HG02870 (cell line): ENCODE results near the gene RYR2.
"Not testable (repeated sequence)": the region's sequence is repeated elsewhere in the genome, so short reads cannot be mapped to it uniquely, and the experiment has no call there.

ENCODE experiments used
- ATAC-seq: cut with Tn5 transposase; IDR thresholded peaks from one replicate; pipeline ENCODE4 v1.9.1; 2021; ENCODE audit warnings: mild to moderate bottlenecking, moderate library complexity; ENCODE audit not compliant: unreplicated experiment

RYR2 gene

DNA sequence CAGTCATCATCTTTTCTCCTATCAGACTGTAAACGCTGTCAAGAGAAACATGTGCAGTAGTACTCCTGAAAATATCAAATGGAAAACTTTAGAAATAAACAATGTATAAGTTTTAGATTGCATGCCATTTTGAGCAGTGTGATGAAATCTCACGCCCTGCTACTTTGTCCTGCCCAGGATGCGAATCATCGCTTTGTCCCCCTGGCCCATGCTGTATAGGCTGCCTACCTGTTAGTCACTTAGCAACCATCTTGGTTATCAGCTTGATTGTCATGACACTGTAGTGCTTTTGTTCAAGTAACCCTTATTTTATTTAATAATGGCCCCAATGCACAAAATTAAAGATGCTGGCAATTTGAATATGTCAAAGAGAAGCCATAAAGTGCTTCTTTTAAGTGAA, 485.8 kb downstream of the RYR2 start:
- ATAC-seq = no peak

DNA sequence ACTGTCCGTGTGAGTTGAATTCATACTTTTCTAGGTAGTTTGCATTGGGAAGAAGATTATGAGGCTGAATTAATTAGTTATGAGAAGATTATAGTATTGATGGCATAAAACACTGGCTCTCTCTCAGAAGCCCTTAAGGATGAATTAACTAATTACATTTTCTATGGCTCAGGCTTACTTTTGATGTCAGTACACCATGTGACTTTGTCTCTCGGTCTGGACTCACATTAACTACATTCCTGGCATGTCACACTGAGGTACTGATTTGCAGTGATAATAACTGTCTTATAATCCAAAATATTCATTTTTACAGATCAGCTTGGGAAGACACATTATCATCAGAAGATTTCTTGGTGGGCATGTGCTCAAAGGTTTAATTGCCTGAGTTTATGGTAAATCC, 486.6 kb downstream of the RYR2 start:
- no peak for ATAC-seq

DNA sequence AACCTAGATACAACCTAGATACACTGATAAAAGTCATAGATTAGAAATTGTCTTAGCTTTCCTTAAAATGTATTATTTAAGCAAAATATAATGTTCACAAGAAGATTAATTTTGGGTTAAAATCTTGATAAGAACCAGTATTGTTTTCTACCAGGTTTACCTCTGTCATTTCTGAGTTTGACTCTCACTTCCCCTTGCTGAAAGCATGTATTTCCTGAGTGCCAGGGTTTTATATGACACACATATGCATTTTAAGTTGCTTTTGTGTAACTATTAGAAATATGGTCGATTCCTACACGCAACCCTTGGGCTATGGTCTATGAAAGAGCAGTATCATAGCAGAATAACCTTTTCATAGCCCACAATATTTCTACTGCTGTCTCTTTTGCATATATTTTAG, 497.1 kb downstream of the RYR2 start:
- no peak for ATAC-seq

DNA sequence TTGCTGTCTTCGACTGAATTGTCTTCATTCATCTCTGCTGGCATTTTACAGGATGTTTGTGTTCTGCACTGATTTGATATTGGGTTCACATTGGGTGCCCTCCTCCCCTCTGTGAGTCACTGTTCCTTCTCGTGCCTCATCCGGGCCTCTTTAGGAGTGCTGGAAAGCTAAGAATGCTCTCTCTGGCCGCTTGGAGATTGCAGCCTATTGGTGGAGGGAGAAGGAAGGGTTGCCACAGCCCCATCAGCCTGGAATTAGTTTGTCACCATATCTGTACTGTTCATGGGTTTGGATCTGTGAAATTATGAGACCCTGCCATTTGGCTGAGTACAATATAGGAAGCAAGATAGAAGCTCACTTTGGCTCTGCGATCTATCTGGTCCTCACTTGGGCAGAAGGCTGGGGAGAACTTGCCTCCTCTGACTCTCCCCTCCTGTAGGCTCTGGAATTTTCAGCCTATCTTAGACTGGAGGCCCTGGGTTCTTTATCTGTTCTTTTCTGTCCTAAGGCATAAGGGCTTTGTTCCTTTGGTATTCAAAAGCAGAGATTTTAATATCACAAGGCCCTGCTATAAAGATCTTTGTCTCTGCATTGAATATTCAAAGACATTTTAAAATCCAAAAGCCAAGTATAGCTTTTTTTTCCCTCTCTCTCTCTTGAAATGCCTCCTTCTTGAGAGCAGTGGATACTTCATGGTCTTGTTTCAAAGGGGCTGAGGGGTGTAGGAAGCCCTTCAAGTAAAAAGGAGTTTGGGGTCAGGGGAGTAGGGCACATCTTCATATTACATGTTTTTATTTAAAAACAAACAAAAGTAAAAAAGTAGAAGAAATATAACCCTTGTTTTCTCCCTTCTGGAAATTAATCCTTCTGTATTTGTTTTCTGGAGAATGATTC, 500.8 kb downstream of the RYR2 start:
- ATAC-seq = no peak

DNA sequence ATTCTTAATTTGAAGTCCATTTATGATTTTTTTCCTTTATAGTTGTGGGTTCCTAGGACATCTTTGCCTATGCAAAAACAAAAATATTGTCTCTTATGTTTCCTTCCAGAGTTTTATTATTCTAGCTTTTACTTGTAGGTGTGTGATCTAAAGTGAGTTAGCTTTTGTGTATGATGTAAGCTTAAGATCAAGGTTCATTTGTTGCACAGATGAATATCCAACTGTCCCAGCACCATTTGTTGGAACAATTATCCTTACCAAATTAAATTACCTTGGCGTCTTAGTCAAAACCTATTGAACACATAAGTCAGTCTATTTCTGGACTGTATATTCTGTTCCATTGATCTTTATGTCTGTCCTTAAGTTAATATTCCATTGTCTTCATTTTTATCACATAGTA, 511.1 kb downstream of the RYR2 start:
- no peak for ATAC-seq

DNA sequence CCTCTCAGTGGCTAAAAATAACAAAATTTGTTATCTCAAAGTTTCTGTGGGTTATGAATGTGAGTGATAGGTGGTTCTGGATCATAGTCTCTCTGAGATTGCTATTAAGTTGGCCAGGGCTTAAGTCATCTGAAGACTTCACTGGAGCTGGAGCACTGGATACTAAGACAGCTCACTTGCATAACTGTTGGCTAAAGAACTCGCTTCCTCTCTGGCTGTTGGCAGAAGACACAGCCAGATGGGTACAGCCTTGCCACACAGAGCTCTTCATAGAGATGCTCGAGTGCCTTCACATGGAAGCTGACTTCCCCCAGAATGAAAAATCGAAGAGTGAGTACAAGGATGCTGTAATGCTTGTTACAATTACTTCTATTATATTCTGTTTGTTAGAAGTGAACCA, 514.9 kb downstream of the RYR2 start:
- ATAC-seq = no peak

DNA sequence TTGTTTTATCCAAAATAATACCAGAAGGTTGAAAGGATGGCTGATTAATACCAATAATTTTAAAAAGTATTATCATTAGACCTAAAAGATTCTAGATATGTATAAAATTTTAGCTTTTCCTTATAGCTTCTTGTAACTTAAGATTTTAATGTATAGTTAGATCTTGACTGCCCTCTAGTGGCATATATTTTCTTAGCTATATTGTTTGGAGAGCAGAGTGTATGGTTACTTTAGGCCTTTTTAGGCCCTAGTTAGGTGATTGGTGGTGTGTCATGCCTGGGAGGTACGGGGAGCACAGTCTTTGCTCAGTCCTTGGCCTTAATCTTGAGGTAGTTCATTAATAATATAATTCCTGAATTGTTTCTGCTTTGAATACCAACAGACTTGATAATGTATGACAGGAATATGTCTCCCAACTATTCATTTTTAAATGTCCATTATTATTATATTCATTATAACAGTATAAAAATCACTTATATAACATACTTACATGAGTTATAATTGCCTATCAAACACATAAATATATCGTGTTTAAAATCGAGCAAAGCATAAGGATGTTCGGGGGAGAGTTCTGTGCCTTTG, 520.3 kb downstream of the RYR2 start:
- peak; percentile 85 for ATAC-seq

DNA sequence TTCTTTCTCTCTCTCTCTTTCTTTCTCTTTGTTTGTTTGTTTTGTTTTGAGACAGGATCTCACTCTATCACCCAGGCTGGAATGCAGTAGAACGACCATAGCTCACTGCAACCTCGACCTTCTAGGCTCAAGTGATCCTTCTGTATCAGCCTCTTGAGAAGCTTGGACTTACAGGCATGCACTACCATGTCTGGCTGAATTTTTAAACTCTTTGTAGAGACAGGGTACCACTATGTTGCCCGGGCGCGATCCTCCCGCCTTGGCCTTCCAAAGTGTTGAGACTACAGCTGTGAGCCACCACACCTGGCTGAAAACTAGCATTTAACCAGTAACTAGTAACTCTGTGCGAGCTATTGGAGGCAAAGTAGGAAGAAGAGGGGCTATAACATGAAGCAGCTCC, 523.3 kb downstream of the RYR2 start:
- no peak for ATAC-seq

DNA sequence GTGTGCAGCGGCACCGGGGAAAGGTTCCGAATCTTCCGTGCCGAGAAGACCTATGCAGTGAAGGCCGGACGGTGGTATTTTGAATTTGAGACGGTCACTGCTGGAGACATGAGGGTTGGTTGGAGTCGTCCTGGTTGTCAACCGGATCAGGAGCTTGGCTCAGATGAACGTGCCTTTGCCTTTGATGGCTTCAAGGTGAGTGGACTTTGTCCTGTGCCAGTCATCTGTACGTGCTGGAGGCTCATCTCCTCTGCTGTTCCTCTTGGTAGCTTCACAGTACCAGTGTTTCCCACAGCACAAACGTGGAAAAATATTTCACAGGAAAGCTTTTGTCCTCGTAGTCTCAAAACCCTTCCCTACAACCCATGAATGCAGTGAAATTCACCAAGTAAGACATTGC, 524.6 kb downstream of the RYR2 start:
- no peak for ATAC-seq

DNA sequence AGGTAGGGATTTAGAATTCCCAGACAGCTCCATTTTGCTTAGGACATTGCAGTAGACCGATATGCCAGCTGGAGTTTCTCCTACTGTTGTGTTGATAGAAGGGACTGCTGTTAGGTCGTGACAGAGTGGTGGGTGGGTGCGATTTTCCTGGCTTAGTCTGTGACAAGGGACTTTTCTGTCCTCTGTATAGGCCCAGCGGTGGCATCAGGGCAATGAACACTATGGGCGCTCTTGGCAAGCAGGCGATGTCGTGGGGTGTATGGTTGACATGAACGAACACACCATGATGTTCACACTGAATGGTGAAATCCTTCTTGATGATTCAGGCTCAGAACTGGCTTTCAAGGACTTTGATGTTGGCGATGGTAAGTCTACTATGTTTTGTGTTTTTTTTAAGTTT, 527.0 kb downstream of the RYR2 start:
- no peak for ATAC-seq

DNA sequence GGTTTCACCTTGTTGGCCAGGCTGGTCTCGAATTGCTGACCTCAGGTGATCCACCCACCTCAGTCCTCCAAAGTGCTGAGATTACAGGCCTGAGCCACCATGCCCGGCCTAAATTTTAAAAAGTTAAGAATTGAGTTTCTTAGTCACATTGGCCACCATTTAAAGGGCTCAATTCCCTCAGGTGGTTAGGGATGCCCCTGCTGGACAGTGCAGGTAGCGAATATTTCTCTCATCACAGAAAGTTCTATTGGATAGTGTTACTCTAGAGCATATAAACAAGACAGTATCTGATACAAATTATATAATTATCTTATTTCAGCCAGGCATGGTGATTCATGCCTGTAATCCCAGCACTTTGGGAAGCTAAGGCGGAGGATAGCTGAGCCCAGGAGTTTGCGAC, 528.5 kb downstream of the RYR2 start:
- no peak for ATAC-seq

DNA sequence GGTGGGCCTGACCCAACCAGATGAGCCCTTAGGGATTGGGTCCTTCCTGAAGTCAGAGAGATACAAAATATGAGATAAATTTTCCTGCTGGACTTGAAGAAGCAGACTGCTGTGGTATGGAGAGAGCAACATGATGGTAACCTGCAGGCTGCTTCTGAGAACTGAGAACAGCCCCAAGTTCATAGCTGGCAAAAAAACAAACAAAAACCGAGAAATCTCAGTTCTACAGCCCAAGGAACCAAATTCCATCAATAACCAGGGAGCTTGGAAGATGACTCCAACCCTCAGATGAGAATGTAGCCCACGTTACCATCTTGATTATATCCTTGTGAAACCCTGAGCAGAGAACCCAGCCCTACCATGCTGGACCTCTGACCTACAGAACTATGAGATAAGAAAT, 532.6 kb downstream of the RYR2 start:
- no peak for ATAC-seq

DNA sequence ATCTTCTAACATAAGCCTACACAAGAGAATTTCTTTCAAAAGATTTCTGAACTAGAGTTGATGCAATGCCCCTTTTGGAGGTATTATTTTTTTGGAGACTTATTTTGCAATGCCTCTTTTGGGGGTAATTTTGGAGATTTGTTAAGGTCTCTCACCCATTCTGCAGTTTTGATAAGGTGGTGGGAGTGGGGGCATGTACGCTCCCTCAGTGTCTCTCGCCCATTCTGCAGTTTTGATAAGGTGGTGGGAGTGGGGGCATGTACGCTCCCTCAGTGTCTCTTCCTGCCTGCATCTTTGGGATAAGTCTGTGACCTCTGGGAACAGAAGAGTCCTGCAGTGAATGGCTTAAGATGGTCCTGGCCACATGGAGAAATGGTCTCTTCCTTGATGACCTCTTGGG, 536.6 kb downstream of the RYR2 start:
- no peak for ATAC-seq

DNA sequence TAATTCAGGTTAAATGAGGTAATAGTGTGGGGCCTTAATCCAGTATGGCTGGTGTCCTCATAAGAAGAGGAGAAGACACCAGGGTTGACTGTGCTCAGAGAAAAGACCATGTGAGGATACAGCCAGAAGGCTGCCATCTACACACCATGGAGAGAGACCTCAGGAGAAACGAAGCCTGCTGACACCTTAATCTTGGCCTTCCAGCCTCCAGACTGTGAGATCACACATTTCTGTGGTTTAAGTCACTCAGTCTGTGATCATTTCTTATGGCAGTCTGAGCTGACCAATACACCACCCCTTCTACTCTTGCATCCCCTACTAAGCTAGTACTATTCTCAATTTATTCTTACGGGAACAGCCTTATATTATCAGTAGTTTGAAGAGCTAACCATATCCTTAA, 538.7 kb downstream of the RYR2 start:
- ATAC-seq = no peak

DNA sequence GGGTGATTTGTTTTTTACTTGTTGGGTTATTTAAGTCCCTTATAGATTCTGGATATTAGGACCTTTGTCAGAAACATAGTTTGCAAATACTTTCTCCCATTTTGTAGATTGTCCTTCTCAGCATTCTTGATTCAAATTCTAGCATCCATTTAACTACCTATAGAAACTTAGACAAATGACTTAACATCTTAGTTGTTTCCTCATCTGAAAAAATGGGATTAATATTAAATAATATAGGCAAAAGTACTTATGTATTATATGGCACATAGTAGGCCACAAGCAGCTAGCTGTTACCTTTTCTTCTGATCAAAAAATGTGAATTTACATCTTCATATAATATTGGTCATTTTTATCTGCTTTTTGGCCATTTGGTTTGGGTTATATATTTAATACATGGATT, 541.3 kb downstream of the RYR2 start:
- ATAC-seq = no peak

DNA sequence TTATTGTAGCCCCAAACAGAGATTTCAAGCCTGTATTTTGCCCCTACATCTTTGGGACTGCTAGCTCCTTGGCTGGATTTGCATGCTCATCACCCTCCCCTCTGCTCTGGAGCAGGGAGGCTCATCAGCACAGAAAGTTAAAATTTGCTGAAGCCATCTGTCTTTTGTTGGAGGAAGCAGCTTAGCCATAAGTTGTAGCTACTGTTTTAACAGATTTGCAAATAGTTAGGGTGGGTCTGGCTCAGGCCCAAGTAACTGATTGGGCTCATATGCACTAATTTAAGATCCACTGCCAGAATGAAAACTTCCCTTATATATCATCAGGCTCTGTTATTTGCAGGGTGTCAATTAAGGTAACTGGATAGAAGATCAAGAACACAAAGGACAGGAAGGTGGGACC, 541.8 kb downstream of the RYR2 start:
- ATAC-seq = no peak

DNA sequence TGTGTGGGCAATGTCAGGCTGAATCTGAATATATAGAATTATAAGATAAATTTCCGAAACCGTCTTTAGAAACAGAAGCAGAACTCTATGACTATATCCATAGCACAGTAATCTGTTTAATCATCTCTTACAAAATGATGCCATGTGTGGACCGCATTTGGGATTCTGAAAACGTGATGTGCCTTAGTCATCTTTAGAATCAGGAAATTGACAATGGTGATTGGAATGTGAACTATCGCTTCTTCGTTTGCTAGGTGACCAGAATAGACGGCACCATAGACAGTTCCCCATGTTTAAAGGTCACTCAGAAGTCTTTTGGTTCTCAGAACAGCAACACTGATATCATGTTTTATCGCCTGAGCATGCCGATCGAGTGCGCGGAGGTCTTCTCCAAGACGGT, 548.4 kb downstream of the RYR2 start:
- ATAC-seq = no peak

DNA sequence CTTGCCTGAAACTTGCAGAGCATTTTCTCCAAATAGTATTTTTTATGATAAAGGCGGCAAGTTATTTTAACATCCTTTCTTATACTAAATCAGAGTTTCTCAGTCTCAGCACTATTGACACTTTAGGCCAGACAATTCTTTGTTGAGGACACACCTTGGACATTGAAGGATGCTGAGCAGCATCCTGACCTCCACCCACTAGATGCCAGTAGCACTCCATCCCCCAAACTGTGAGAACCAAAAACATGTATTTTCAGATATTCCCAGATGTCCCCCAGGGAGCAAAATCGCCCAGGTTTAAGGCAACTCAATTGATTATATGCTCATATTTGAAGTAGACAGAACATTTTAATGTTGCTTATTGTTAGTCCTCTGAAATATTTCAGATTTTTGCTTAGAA, 549.4 kb downstream of the RYR2 start:
- no peak for ATAC-seq

DNA sequence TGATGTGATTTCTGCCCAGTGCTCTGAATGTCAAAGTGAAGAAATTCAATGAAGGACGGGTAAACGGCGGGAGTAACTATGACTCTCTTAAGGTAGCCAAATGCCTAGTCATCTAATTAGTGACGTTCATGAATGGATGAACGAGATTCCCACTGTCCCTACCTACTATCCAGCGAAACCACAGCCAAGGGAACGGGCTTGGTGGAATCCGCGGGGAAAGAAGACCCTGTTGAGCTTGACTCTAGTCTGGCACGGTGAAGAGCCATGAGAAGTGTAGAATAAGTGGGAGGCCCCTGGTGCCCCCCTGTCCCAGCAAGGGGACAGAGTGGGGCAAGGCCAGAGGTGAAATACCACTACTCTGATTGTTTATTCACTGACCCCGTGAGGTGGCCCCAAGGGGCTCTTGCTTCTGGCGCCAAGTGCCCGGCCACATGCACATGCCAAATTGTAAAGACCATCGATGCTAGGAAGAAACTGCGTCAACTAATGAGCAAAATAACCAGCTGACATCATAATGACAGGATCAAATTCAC, 561.1 kb downstream of the RYR2 start:
- not testable (repeated sequence) for ATAC-seq

DNA sequence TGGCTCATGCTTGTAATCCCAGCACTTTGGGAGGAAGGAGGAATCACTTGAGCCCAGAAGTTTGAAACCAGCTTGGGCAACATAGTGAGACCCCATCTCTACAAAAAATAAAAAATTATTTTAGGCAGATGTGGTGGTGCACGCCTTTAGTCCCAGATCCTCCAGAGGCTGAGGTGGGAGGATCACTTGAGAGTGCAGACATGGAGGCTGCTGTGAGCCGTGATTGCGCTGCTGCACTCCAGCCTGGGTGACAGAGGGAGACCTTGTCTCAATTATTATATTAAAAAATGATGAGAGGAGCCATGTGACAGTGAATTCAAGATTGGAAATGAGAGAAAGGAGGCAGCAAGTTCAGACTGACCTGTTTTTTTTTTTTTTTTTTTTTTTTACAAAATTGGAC, 566.4 kb downstream of the RYR2 start:
- ATAC-seq = no peak

DNA sequence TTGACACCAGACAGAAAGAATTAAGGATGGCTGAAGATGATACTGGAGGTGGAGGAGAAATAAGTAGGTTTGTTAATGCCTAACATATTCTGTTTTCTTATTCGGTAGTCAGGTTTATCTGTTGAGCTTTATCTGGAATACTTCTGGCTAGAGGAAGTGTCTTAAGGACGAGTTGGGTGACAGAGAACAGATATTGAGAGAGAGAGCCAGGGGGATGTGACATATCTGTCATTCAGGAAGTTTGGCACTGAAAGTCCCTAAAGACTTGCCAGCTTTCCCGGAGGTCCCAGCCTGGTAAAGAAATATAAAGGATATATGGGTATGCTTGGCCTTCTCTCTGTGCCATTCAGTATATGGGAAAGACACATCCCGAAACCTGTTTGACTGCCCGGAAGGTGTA, 568.2 kb downstream of the RYR2 start:
- no peak for ATAC-seq

DNA sequence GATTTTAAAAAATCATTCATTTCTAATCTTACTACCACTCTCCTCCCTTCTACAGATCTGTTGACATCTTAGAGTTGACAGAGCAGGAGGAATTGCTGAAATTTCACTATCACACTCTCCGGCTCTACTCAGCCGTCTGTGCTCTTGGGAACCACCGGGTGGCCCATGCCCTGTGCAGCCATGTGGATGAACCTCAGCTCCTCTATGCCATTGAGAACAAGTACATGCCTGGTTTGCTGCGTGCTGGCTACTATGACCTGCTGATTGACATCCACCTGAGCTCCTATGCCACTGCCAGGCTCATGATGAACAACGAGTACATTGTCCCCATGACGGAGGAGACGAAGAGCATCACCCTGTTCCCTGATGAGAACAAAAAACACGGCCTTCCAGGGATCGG, 572.0 kb downstream of the RYR2 start:
- no peak for ATAC-seq

DNA sequence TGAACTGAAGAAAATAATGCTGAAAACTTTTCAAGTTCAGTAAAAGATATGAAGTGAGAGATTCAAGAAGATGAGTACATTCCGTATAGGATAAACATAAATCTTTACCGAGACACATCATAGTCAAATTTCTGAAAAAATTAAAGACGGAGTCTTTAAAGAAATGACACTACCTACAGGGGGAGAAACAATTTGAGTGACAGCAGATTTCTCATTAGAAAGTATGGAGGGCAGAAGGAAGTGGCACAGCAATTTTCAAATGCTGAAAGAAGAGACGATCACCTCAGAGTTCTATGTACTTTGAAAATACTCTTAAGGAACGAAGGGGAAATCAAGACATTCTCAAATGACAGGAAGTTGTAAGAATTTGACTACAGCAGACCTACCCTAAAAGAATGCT, 577.6 kb downstream of the RYR2 start:
- no peak for ATAC-seq
